Naive thymus-derived CD8-positive, alpha-beta T cell (primary cell): ENCODE measurements around the gene CYGB. TPM values are rescaled to one million over a fixed set of nuclear protein-coding genes. Genes with fewer than 3 reads are reported as not detected.

ENCODE experiments used
- ATAC-seq, 2 donors: fragments of 150-1000 bp; cut with Tn5 transposase in 1 of 2; sonication (Bioruptor Pico), chemical (Tn5 transposase) in 1 of 2; 1 replicate in 1 of 2; 2 replicates in 1 of 2; pipeline ENCODE4 v1.10.0; 2021; ENCODE audit warnings: mild to moderate bottlenecking in 2 of 2, moderate library complexity in 2 of 2
- POLR2A ChIA-PET: fragments of 350-600 bp; sonication (Branson Sonifier 250); formaldehyde crosslinking; loops from one replicate; lab custom pipeline; 2021; ENCODE audit warnings: antibody characterized with exemption; lab: Charles Lee
- DNase-seq, 10 donors: peaks; one replicate each; pipeline versions ENCODE4 v3.0.0 to v3.0.0-alpha.2; 2020 to 2022
- H3K27ac Mint-ChIP-seq, 10 donors: one replicate each; pipeline ENCODE4 v1.8.0; 2020 to 2022; ENCODE audit warnings: mild to moderate bottlenecking in 10 of 10, mixed read lengths in 10 of 10, moderate library complexity in 4 of 10, inconsistent platforms in 1 of 10
- H3K27me3 Mint-ChIP-seq, 5 donors: one replicate each; pipeline ENCODE4 v1.8.0; 2021 to 2022; ENCODE audit warnings: mixed read lengths in 5 of 5
- H3K36me3 Mint-ChIP-seq, 3 donors: one replicate each; pipeline ENCODE4 v1.8.0; 2020 to 2022; ENCODE audit warnings: mixed read lengths in 3 of 3, mild to moderate bottlenecking in 2 of 3, inconsistent platforms in 1 of 3
- H3K4me1 Mint-ChIP-seq, 4 donors: one replicate each; pipeline ENCODE4 v1.8.0; 2021 to 2022; ENCODE audit warnings: mixed read lengths in 4 of 4
- H3K4me3 Mint-ChIP-seq, 10 donors: one replicate each; pipeline ENCODE4 v1.8.0; 2020 to 2022; ENCODE audit warnings: mild to moderate bottlenecking in 10 of 10, mixed read lengths in 10 of 10, moderate library complexity in 6 of 10, inconsistent platforms in 1 of 10
- H3K9me3 Mint-ChIP-seq, 9 donors: one replicate each; pipeline ENCODE4 v1.8.0; 2020 to 2022; ENCODE audit warnings: mixed read lengths in 9 of 9, mild to moderate bottlenecking in 3 of 9, inconsistent platforms in 1 of 9, moderate library complexity in 1 of 9
- polyA plus RNA-seq, 3 donors: library from polyadenylated mRNA; unstranded; fragments of 300-500 nt; fragmentation: Illumina TruSeq; gene quantifications; one replicate each; pipeline ENCODE4 v1.2.3, GENCODE V29; 2021
- total RNA-seq, 8 experiments: library from RNA in 2 of 8; stranded (reverse) in 2 of 8; gene quantifications; one replicate each; pipeline ENCODE4 v1.2.3 and lab custom pipeline; 2021 to 2026

Gene CYGB
- total and polyA plus RNA-seq, 5 experiments from 2014 or later = 0.40 to 2.1 (median 0.53) TPM

GRCh38 chr17:76478730-76479514 lies 58.6 kb downstream of the CYGB start:
- peaks cover 0 to 7% (median 5%) of the 10 kb centered on the region in 3 donors for H3K36me3 Mint-ChIP-seq
- no peak overlapping the region for H3K4me3 Mint-ChIP-seq
- DNase-seq (no peak), ATAC-seq (no peak)
- POLR2A ChIA-PET = interaction anchor here (0.7 kb wide), 1 partner anchor 12 kb away, joined by 3 read pairs; no protein-coding TSS in a partner anchor
- H3K27me3 Mint-ChIP-seq = no peaks in the 10 kb centered on the region
- peaks cover 13 to 33% (median 16%) of the 10 kb centered on the region in 4 donors for H3K4me1 Mint-ChIP-seq
- H3K27ac Mint-ChIP-seq = no peak overlapping the region
- no peaks in the 10 kb centered on the region for H3K9me3 Mint-ChIP-seq

GRCh38 chr17:76478097-76478496 lies 59.4 kb downstream of the CYGB start:
- Mint-ChIP-seq H3K9me3 (no peaks in the 10 kb centered on the region), H3K27ac (peak overlapping the region in 3 of 10 donors; percentile 42 to 81 (median 69)), H3K4me3 (no peak overlapping the region), H3K27me3 (no peaks in the 10 kb centered on the region), H3K36me3 (peaks cover 0 to 8% (median 7%) of the 10 kb centered on the region in 3 donors), H3K4me1 (peaks cover 13 to 27% (median 17%) of the 10 kb centered on the region in 4 donors)
- POLR2A ChIA-PET = no interaction called here
- no peak for ATAC-seq
- DNase-seq = no peak

- H3K27ac Mint-ChIP-seq = no peak overlapping the region
- H3K36me3 Mint-ChIP-seq = peaks cover 0 to 10% (median 7%) of the 10 kb centered on the region in 3 donors
- POLR2A ChIA-PET = interaction anchor here (1.0 kb wide), 1 partner anchor 10 kb away, joined by 3 read pairs; the partner anchor contains the start of gene AANAT
Observed at GRCh38 chr17:76477576-76477975, 59.9 kb downstream of the CYGB start.

More at GRCh38 chr17:76477576-76477975, 59.9 kb downstream of the CYGB start:
- peaks cover 13 to 22% (median 17%) of the 10 kb centered on the region in 4 donors for H3K4me1 Mint-ChIP-seq
- no peak for ATAC-seq
- no peaks in the 10 kb centered on the region for H3K27me3 Mint-ChIP-seq
- no peaks in the 10 kb centered on the region for H3K9me3 Mint-ChIP-seq
- no peak overlapping the region for H3K4me3 Mint-ChIP-seq
- no peak for DNase-seq

Other genes starting within 250 kb of the CYGB start
- 1 to 10 TPM; 6.5 to 8.3 TPM for gene QRICH2, start 229.4 kb downstream of the CYGB start, total RNA-seq
- gene QRICH2, start 229.4 kb downstream of the CYGB start, polyA plus RNA-seq = under 1 TPM; 0.13 to 0.59 (median 0.23) TPM
- gene PRPSAP1, start 183.8 kb downstream of the CYGB start, total RNA-seq = 10 to 100 TPM; 42.5 to 44.7 TPM
- gene PRPSAP1, start 183.8 kb downstream of the CYGB start, polyA plus RNA-seq = 10 to 100 TPM; 37.9 to 62.9 (median 54.7) TPM
- under 1 TPM; 0.85 to 0.91 TPM for gene SPHK1, start 153.1 kb downstream of the CYGB start, total RNA-seq
- gene SPHK1, start 153.1 kb downstream of the CYGB start, polyA plus RNA-seq = under 1 TPM in 2 of 3 donors, not detected in 1; 0.31 to 0.37 TPM
- gene UBE2O, start 84.6 kb downstream of the CYGB start, total RNA-seq = 10 to 100 TPM; 49.7 to 50.4 TPM
- 10 to 100 TPM in 2 of 3 donors, 1 to 10 TPM in 1; 8.8 to 14.4 (median 10.6) TPM for gene UBE2O, start 84.6 kb downstream of the CYGB start, polyA plus RNA-seq
- not detected for gene AANAT, start 70.1 kb downstream of the CYGB start, total RNA-seq
- gene AANAT, start 70.1 kb downstream of the CYGB start, polyA plus RNA-seq = not detected
- 10 to 100 TPM; 59.4 to 62.4 TPM for gene RHBDF2, start 36.3 kb downstream of the CYGB start, total RNA-seq
- gene RHBDF2, start 36.3 kb downstream of the CYGB start, polyA plus RNA-seq = 10 to 100 TPM in 1 of 3 donors, 1 to 10 TPM in 2; 4.8 to 10.2 (median 6.2) TPM
- 1 to 10 TPM; 4.0 to 5.3 TPM for gene PRCD, start 2.3 kb upstream of the CYGB start, total RNA-seq
- gene PRCD, start 2.3 kb upstream of the CYGB start, polyA plus RNA-seq = 10 to 100 TPM in 1 of 3 donors, 1 to 10 TPM in 2; 5.0 to 11.4 (median 7.1) TPM
- under 1 TPM in 1 of 2 experiments, not detected in 1; 0.44 TPM for gene ST6GALNAC2, start 48.2 kb upstream of the CYGB start, total RNA-seq
- gene ST6GALNAC2, start 48.2 kb upstream of the CYGB start, polyA plus RNA-seq = 1 to 10 TPM in 1 of 3 donors, not detected in 2; 1.1 TPM
- not detected for gene ST6GALNAC1, start 106.0 kb upstream of the CYGB start, total RNA-seq
- under 1 TPM in 2 of 3 donors, not detected in 1; 0.07 to 0.52 TPM for gene ST6GALNAC1, start 106.0 kb upstream of the CYGB start, polyA plus RNA-seq
- gene MXRA7, start 173.3 kb upstream of the CYGB start, total RNA-seq = 10 to 100 TPM; 13.9 to 16.3 TPM
- gene MXRA7, start 173.3 kb upstream of the CYGB start, polyA plus RNA-seq = 10 to 100 TPM in 1 of 3 donors, 1 to 10 TPM in 2; 2.2 to 25.3 (median 5.4) TPM
- gene JMJD6, start 188.9 kb upstream of the CYGB start, total RNA-seq = 10 to 100 TPM; 36.6 to 37.8 TPM
- 10 to 100 TPM; 10.2 to 34.2 (median 14.4) TPM for gene JMJD6, start 188.9 kb upstream of the CYGB start, polyA plus RNA-seq
- 10 to 100 TPM; 86.2 to 86.9 TPM for gene METTL23, start 189.1 kb upstream of the CYGB start, total RNA-seq
- 100 to 1,000 TPM; 140 to 154 (median 146) TPM for gene METTL23, start 189.1 kb upstream of the CYGB start, polyA plus RNA-seq
- gene SRSF2, start 199.6 kb upstream of the CYGB start, total RNA-seq = 100 to 1,000 TPM; 358 to 377 TPM
- 100 to 1,000 TPM; 101 to 106 (median 105) TPM for gene SRSF2, start 199.6 kb upstream of the CYGB start, polyA plus RNA-seq
- gene MFSD11, start 200.4 kb upstream of the CYGB start, total RNA-seq = 10 to 100 TPM; 28.2 to 30.4 TPM
- 10 to 100 TPM; 18.1 to 23.6 (median 18.9) TPM for gene MFSD11, start 200.4 kb upstream of the CYGB start, polyA plus RNA-seq